Epithelial cell of prostate (primary cell): ENCODE measurements around the gene TYRO3.
"Not testable (repeated sequence)": the region's sequence is repeated elsewhere in the genome, so short reads cannot be mapped to it uniquely, and the experiment has no call there.

Experiments
- DNase-seq: peaks from one replicate; pipeline ENCODE4 v3.0.0-alpha.2; 2011; ENCODE audit warnings: low read depth, low spot score
- H3K27ac ChIP-seq: fragments of 450-650 bp; 2 replicates; pipeline ENCODE4 v1.5.1; 2017; ENCODE audit warnings: mild to moderate bottlenecking

Gene TYRO3

DNA sequence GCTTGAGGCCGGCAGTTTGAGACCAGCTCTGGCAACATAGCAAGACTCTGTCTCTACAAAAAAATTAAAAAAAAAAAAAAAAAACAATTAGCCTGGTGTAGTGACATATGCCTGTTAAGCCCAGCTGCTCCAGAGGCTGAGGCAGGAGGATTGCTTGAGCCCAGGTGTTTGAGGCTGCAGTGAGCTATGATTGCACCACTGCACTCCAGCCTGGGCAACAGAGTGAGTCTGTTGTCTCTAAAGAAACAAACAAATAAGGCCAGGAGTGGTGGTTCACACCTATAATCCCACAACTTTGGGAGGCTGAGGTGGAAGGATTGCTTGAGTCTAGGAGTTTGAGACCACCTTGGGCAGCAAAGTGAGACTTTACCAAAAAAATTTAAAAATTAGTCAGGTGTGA lies 10.2 kb downstream of the TYRO3 start:
- not testable (repeated sequence) for DNase-seq, H3K27ac ChIP-seq

DNA sequence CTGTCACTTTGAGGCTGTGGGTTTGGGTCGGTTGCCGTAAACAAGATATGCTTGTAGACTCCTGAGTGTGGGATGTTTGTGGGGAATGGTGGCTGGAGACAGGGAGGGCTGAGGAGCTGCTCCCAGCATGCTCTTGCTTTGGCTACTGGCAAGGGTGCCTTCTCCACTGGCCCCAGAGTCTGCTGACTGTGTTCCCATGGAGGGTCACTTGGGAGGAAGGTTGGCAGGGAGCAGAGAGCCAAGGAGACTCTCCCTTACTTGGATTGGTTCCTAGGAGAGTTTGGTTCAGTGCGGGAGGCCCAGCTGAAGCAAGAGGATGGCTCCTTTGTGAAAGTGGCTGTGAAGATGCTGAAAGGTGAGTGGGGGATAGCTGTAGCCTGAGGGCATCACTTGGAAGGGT lies 11.8 kb downstream of the TYRO3 start:
- no peak for DNase-seq
- no peak overlapping the region for H3K27ac ChIP-seq

DNA sequence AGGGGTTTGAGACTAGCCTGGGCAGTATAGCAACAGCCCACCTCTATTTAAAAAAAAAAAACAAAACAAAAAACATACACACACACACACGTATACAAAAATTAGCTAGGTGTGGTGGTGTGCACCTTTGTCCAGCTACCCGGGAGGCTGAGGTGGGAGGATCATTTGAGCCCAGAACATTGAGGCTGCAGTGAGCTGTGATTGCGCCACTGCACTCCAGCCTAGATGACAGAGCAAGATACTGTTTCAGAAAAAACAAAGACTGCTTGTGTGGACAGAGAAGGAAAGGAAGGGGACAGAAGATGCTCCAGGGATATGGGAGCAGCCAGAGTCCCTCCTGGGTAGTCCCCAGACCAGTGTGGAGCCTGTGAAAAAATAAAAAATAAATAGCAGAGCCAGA lies 12.9 kb downstream of the TYRO3 start:
- no peak for DNase-seq
- no peak overlapping the region for H3K27ac ChIP-seq

DNA sequence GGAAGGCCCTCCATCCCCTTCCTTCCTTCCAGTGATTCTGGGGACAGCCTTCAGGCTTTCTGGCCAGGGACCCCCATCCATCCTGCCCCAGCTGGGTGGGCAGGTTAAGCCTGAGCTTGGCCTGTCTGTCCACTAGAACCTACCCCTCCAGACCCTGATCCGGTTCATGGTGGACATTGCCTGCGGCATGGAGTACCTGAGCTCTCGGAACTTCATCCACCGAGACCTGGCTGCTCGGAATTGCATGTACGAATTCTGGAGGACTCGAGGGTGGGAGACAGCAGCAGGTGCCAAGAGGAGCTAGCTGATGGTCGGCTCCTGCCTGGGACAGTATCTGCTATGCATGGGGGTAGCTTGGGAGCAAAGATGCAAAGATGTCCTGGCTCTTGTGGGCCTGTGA lies 13.9 kb downstream of the TYRO3 start:
- no peak overlapping the region for H3K27ac ChIP-seq
- DNase-seq: no peak

DNA sequence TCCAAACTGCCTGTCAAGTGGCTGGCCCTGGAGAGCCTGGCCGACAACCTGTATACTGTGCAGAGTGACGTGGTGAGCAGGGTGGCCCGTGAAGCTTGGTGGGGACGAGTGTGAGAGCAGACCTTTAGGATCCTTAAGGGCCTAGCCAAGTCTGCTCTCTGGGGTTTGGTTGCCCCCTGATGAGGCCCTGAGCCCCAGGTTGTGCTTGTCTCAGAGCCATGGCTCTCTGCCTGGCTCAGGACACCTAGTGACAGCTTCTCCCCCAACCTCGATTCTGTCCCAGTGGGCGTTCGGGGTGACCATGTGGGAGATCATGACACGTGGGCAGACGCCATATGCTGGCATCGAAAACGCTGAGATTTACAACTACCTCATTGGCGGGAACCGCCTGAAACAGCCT lies 14.4 kb downstream of the TYRO3 start:
- no peak overlapping the region for H3K27ac ChIP-seq
- DNase-seq: no peak

DNA sequence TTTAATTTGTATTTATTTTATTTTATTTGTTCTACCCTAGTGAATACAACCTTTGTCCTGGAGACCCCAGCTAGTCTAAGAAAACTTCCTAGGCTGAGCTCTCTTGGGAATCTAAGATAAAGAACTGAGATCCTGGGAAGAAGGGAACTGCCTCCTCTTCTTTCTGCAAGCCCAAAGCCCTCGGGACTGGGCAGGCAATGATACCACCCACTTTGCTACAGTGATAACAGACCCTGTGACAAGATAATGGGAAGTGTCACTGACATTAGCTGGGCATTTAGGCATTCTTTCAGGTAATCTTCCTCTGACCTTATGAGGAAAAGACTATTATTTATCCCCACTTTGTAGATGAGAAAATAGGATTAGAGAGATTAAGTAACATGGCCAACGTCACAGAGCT lies 15.1 kb downstream of the TYRO3 start:
- no peak for DNase-seq
- no peak overlapping the region for H3K27ac ChIP-seq

DNA sequence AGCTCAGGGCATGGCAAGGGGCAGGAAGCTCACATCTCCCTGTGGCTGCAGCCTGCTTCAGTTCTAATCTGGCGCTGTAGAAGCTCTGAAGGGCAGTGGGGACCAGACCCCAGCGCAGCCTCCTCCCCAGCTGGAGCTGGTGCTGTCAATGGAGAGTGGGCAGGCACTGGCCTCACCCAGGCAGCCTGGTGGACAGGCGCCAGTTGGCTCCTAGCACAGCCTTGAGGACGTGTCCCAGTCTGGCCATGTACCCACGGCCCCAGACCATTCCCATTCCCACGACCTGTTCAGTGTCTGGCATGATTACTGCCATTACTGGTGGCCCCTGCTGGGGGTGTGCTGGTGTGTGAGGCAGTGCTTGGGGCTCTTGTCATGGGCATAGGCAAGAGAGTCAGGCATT lies 16.3 kb downstream of the TYRO3 start:
- no peak overlapping the region for H3K27ac ChIP-seq
- DNase-seq: no peak

DNA sequence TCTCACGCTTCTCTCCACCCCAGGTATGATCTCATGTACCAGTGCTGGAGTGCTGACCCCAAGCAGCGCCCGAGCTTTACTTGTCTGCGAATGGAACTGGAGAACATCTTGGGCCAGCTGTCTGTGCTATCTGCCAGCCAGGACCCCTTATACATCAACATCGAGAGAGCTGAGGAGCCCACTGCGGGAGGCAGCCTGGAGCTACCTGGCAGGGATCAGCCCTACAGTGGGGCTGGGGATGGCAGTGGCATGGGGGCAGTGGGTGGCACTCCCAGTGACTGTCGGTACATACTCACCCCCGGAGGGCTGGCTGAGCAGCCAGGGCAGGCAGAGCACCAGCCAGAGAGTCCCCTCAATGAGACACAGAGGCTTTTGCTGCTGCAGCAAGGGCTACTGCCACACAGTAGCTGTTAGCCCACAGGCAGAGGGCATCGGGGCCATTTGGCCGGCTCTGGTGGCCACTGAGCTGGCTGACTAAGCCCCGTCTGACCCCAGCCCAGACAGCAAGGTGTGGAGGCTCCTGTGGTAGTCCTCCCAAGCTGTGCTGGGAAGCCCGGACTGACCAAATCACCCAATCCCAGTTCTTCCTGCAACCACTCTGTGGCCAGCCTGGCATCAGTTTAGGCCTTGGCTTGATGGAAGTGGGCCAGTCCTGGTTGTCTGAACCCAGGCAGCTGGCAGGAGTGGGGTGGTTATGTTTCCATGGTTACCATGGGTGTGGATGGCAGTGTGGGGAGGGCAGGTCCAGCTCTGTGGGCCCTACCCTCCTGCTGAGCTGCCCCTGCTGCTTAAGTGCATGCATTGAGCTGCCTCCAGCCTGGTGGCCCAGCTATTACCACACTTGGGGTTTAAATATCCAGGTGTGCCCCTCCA lies 19.1 kb downstream of the TYRO3 start:
- H3K27ac ChIP-seq: no peak overlapping the region
- no peak for DNase-seq

DNA sequence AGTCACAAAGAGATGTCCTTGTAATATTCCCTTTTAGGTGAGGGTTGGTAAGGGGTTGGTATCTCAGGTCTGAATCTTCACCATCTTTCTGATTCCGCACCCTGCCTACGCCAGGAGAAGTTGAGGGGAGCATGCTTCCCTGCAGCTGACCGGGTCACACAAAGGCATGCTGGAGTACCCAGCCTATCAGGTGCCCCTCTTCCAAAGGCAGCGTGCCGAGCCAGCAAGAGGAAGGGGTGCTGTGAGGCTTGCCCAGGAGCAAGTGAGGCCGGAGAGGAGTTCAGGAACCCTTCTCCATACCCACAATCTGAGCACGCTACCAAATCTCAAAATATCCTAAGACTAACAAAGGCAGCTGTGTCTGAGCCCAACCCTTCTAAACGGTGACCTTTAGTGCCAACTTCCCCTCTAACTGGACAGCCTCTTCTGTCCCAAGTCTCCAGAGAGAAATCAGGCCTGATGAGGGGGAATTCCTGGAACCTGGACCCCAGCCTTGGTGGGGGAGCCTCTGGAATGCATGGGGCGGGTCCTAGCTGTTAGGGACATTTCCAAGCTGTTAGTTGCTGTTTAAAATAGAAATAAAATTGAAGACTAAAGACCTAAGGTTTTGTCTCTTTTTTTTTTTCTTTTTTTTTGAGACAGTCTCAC lies 19.8 kb downstream of the TYRO3 start:
- DNase-seq: no peak
- no peak overlapping the region for H3K27ac ChIP-seq

DNA sequence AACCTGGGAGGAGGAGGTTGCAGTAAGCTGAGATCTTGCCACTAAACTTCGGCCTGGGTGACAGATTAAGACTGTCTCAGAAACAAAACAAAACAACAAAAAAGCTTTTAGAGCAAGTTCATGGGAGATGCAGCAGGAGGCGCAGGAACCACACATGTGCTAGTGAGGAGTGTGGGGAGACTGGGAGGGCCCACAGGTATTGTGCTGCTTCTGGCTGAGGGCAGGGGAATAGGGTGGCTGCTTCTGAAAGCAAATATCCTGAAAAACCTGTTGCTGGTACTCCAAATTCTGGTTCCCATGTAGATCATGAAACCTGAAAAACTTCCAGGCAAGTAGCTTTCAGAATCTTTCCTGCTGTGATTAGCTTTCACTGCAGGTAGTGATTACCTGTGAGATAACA lies 22.1 kb downstream of the TYRO3 start:
- no peak overlapping the region for H3K27ac ChIP-seq
- no peak for DNase-seq

DNA sequence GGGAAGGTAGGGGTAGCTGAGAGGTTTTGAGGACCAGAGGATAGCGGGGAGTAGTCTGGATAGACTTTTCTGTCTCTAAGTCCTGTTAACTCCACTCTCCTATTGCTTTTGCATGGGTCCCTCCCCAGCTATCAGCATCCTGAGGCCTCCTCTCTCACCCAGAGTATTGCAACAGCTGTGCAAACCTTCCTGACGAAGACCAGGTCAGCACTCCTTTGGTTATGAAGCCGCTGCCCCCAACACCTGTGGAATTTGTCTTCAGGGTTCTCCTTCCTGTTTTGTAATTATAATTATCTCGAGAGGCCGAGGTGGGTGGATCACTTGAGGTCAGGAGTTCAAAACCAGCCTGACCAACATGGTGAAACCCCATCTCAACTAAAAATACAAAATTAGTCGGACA lies 24.8 kb downstream of the TYRO3 start:
- H3K27ac ChIP-seq: no peak overlapping the region
- DNase-seq: no peak

DNA sequence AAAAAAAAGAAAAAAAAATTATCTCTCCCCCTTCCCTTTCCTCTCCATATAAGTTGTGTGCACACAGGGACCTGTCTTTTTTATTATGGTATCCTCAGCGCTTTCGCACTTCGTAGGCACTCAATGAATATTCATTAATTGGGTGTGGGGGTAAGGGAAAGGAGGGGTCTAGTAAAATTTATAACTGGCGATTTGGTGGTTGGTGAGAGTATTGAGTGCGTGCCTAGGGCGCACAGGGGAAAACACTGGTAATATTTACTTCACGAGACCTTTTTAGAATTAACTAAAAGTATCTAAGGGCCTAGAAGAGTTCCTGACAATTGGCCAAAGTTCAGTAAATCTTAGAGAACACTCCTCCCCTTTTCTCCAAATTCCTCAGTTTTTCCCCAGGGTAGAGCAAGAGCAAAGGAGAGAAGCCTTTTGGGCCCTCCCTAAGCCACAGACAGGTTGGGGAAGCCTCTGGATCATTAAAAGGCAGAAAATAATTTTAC lies 25.7 kb downstream of the TYRO3 start:
- DNase-seq: no peak
- no peak overlapping the region for H3K27ac ChIP-seq

DNA sequence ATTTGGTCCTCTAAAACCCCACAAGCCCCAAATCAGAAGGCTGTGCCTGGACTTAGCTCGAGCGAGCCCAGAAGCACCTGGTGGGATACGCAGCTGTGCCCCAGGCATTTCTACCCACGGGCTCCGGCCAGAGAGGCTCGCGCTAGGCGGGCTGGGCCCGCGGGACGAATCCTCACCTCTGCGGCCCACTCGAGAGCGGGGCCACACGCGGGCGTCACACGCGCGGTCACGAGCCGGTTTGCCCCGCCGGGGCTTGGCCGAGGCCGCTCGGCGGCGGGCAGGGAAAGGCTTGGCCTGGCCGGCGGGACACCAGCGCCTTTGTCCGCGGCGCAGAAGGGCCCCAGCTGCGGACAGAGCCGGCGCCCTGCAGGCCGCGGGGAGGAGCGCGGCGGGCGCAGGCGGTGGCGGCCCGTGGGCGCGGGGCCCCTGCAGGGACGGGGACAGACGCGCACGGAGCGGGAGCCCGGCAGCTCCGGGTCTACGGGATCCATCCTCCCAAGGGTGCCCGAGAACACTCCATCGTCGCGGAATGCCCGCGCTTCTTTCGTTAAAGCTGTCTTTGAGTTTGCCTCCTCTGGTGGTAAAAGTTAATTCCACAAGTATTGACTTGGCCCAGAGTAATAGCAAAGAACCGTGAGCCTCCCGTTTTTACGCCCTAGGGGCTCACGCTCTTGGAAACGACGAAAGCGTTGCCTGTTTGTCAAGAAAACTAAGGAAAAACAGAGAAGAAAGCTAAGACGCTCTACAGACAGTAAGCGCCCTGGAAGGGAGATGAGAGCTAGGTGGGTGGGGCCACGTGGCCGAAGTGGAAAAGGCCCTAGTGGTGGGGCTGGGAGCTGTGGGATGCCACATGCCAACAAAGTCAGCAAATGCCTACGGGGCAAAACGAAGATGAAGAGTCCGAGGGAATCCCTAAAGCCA lies 26.4 kb downstream of the TYRO3 start:
- no peak overlapping the region for H3K27ac ChIP-seq
- DNase-seq: no peak

DNA sequence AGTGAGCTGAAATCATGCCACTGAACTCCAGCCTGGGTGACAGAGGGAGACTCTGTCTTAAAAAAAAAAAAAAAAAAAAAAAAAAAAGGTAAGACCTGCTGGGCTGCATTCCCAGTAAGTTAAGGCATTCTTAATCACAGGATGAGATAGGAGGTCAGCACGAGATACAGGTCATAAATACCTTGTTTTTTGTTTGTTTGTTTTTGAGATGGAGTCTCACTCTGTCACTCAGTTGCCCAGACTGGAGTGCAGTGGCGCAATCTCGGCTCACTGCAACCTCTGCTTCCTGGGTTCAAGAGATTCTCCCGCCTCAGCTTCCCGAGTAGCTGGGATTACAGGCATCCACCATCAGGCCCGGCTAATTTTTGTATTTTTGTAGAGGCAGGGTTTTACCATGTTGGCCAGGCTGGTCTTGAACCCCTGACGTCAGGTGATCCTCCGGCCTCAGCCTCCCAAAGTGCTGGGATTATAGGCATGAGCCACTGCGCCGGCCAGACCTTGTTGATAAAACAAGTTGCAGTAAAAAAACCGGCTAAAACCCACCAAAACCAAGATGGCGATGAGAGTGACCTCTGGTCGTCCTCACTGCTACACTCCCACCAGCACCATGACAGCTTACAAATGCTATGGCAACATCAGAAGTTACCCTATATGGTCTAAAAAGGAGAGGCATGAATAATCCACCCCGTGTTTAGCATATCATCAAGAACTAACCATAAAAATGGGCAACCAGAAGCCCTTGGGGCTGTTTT lies 27.7 kb downstream of the TYRO3 start:
- not testable (repeated sequence) for DNase-seq, H3K27ac ChIP-seq

DNA sequence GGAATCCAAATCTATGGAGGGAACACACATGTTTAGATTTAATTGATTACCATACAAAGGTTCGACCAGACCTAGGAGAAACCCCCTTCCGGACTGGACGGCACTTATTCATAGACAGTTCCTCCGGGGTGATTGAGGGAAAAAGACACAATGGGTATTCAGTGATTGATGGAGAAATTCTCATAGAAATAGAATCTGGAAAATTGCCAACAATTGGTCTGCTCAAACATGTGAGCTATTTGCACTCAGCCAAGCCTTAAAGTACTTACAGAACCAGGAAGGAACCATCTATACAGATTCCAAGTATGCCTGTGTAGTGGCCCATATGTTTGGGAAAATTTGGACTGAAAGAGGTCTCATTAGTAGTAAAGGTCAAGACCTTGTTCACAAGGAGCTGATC lies 30.0 kb downstream of the TYRO3 start:
- H3K27ac ChIP-seq, DNase-seq: not testable (repeated sequence)

DNA sequence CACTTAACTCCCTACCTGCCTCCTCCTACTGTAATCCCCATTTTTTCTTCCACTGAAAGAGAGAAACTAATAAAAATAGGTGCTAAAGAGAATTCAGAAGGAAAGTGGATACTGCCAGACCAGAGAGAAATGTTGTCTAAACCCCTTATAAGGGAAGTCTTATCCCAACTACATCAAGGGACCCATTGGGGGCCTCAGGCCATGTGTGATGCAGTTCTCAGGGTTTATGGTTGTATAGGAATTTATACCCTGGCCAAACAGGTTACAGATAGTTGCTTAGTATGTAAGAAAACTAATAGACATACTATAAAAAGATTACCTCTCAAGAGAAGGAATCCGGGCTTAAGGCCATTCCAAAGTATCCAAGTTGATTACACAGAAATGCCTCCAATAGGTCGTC lies 30.6 kb downstream of the TYRO3 start:
- not testable (repeated sequence) for H3K27ac ChIP-seq, DNase-seq

DNA sequence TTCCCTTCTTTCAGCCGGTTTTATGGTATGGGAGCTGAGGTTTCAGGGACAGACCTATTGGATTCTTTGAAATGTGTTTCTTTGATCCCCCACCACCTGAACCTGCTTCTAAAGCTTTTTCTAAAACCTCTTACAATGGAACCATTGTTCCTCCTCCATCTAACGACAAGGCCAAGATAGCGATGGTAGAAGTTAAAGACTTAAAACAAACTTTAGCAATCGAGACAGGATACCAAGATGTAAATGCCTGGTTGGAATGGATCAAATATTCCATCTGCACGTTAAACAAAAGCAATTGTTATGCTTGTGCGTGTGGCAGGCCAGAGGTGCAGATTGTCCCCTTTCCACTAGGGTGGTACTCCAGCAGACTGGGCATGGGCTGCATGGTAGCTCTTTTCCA lies 32.2 kb downstream of the TYRO3 start:
- not testable (repeated sequence) for DNase-seq, H3K27ac ChIP-seq

DNA sequence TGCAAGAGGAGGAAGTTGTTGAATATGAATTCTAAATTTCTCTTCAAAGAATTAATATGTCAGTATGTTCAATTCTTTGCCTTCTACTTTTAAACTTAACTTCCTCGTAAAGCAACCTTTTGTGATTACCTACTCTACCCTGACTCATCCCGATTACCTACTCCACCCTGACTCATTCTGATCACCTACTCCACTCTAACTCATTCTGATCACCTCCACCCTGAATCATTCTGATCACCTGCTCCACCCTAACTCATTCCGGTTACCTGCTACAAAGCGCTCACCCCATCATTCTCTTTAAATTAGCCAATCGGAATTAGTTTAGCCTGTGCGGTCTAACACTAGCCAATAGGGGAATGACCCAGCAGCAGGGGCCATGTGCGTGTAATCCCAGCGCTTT lies 33.7 kb downstream of the TYRO3 start:
- not testable (repeated sequence) for DNase-seq, H3K27ac ChIP-seq

DNA sequence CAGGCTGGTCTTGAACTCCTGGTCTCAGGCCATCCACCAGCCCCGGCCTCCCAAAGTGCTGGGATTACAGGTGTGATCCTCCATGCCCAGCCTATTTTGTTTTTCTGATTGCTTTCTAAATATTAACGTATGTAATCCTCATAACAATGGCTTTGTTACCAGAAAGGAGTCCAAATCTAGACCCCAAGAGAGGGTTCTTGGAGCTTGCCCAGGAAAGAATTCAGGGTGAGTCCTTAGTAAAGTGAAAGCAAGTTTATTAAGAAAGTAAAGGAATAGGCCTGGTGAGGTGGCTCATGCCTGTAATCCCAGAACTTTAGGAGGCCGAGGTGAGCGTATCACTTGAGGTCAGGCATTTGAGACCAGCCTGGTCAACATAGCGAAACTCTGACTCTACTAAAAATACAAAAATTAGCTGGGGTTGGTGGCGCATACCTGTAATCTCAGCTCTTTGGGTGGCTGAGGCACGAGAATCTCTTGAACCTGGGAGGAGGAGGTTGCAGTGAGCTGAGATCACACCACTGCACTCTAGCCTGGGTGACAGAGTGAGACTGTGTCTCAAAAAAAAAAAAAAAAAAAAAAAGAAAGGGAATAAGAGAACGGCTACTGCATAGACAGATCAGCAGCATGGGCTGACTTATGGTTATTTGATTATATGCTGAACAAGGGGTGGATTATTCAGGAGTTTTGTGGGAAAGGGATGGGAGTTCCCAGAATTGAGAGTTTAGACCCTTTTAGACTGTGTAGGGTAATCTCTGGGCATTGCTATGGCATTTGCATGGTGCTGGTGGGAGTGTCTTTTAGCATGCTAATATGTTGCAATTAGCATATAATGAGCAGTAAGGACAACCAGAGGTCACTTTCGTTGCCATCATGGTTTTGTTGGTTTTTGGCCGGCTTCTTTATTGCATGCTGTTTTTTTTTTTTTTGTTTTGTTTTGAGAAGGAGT lies 36.1 kb downstream of the TYRO3 start:
- DNase-seq: no peak
- H3K27ac ChIP-seq: no peak overlapping the region
